HUES64 (cell line): ENCODE results near the gene LGMN.

Experiments used
- H3K27ac ChIP-seq: 2 replicates; pipeline ENCODE4 v1.7.0; 2013; ENCODE audit warnings: low read depth, low read length, inconsistent platforms
- H3K27me3 ChIP-seq: 2 replicates; pipeline ENCODE4 v1.6.1; 2013; ENCODE audit warnings: mild to moderate bottlenecking, low read length; ENCODE audit not compliant: insufficient read depth
- H3K36me3 ChIP-seq: 2 replicates; pipeline ENCODE4 v1.6.1; 2013; ENCODE audit warnings: mild to moderate bottlenecking, low read length; ENCODE audit not compliant: insufficient read depth
- H3K4me1 ChIP-seq: 2 replicates; pipeline ENCODE4 v1.6.1; 2013; ENCODE audit warnings: mild to moderate bottlenecking, low read length, moderate library complexity; ENCODE audit not compliant: insufficient read depth
- H3K4me3 ChIP-seq: 2 replicates; pipeline ENCODE4 v1.5.1; 2013; ENCODE audit warnings: mild to moderate bottlenecking, low read length, moderate library complexity
- H3K9ac ChIP-seq: 2 replicates; pipeline ENCODE4 v1.6.1; 2013; ENCODE audit warnings: mild to moderate bottlenecking, low read depth, low read length
- H3K9me3 ChIP-seq: 2 replicates; pipeline ENCODE4 v1.6.1; 2013; ENCODE audit warnings: low read depth, low read length; ENCODE audit not compliant: insufficient read depth
- WGBS: fragments of 150-250, 120-280 bp; methylation state at CpG from one replicate; pipeline ENCODE4 v1.1.7; 2013; ENCODE audit warnings: missing lambda C conversion rate; 5-methylcytosine and 5-hydroxymethylcytosine counted together

LGMN gene

GRCh38 chr14:92670643-92671366 lies 77.6 kb downstream of the LGMN start:
- no peaks in the 10 kb centered on the region for H3K36me3 ChIP-seq
- no peaks in the 10 kb centered on the region for H3K27me3 ChIP-seq
- 89% methylated on average over 9 of the region's 9 CpGs for WGBS
- H3K4me3 ChIP-seq = no peak overlapping the region
- H3K9me3 ChIP-seq = no peaks in the 10 kb centered on the region
- H3K9ac ChIP-seq = no peak overlapping the region
- H3K4me1 ChIP-seq = no peaks in the 10 kb centered on the region
- no peak overlapping the region for H3K27ac ChIP-seq

DNA sequence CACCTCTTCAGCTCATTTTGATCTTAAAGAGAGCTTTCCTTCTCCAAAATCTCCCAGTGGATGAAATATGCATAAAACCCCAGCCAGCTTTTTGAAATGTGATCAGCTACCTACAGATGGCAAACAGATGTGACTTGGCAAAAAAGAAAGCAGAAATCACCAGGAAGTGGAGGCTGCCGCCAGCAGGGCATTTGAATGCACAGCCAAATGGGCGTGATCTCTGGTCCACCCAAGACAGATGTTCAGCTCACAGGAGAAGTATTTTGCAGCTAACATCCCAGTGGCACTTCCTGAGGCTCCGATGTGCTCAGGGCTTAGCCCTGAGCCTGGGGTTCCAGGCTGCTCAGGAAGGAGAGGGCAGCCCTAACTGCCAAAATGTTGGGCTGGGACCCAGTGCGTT lies 78.3 kb downstream of the LGMN start:
- H3K27me3 ChIP-seq = no peaks in the 10 kb centered on the region
- no peaks in the 10 kb centered on the region for H3K4me1 ChIP-seq
- H3K9me3 ChIP-seq = no peaks in the 10 kb centered on the region
- no peak overlapping the region for H3K4me3 ChIP-seq
- no peak overlapping the region for H3K9ac ChIP-seq
- no peaks in the 10 kb centered on the region for H3K36me3 ChIP-seq
- WGBS = 87% methylated on average over 4 of the region's 4 CpGs
- no peak overlapping the region for H3K27ac ChIP-seq

GRCh38 chr14:92668276-92668973 lies 80.0 kb downstream of the LGMN start:
- WGBS = 85% methylated on average over 4 of the region's 4 CpGs
- no peak overlapping the region for H3K9ac ChIP-seq
- no peak overlapping the region for H3K4me3 ChIP-seq
- no peak overlapping the region for H3K27ac ChIP-seq
- no peaks in the 10 kb centered on the region for H3K27me3 ChIP-seq
- H3K9me3 ChIP-seq = no peaks in the 10 kb centered on the region
- H3K36me3 ChIP-seq = no peaks in the 10 kb centered on the region
- no peaks in the 10 kb centered on the region for H3K4me1 ChIP-seq

DNA sequence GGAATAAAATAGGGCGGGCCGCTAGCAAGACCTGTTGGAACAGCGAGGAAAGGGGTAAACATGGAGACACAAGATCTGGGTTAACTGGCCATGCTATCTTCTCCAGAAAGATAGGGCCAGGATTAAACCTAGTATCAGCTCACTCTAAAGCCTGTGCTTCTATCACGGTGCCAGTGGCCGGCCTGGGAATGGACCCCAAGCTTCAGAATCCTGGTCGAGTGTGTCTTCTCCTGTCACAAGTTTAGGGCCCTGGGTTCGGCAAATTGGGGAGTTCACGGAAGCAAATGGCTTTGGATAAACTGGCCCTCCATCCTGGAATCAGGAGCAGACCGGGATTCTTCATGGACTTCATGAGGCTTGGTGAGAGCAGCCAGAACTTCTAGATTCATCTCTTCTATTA lies 82.2 kb downstream of the LGMN start:
- Histone ChIP-seq H3K36me3 (no peaks in the 10 kb centered on the region), H3K27me3 (no peaks in the 10 kb centered on the region), H3K9ac (no peak overlapping the region), H3K27ac (no peak overlapping the region), H3K4me1 (no peaks in the 10 kb centered on the region; the same call in 1 of the 2 replicates), H3K4me3 (no peak overlapping the region), H3K9me3 (no peaks in the 10 kb centered on the region)
- WGBS = 93% methylated on average over 9 of the region's 9 CpGs

DNA sequence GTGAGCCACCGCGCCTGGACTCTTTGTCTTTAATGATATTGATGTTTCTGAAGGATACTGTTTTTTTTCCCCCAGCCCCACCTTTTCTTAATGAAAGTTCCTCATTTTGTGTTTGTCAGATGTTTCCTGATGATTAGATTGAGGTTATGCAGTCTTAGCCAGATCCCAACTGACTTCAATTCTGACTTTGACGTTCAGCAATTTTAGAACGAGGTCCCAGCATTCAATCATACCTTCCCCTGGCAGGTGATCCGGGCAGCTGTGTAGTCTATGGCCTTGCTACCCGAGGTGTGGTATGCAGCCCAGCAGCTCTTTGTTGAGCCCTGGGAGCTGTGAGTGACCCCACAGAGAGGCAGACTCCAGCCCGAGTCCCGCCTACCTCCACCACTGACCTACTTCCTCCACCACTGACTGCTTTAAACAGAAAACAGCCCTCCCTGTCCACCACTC lies 82.7 kb downstream of the LGMN start:
- WGBS = 77% methylated on average over 8 of the region's 8 CpGs
- Histone ChIP-seq H3K9ac (no peak overlapping the region), H3K36me3 (no peaks in the 10 kb centered on the region), H3K9me3 (no peaks in the 10 kb centered on the region), H3K27me3 (no peaks in the 10 kb centered on the region), H3K4me1 (no peaks in the 10 kb centered on the region; the same call in 1 of the 2 replicates), H3K4me3 (no peak overlapping the region), H3K27ac (no peak overlapping the region)

DNA sequence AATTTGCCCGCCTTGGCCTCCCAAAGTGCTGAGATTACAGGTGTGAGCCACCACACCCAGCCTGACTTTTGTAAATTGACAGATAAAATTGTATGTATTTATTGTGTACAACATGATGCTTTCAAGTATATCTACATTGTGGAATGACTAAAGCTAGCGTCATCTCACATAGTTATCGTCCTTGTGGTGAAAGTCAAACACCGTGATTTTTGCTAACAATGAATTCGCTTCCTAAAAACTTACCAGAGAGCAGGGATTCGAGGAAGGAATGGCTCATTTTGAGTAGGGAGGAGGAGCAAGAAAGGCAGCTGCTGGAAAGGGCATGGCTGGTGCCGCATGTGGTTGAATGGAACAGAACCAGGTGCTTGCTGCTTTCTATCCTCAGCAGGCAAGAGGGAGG lies 85.4 kb downstream of the LGMN start:
- H3K9ac ChIP-seq = no peak overlapping the region
- no peaks in the 10 kb centered on the region; the same call in 1 of the 2 replicates for H3K4me1 ChIP-seq
- no peaks in the 10 kb centered on the region for H3K9me3 ChIP-seq
- H3K27ac ChIP-seq = no peak overlapping the region
- no peaks in the 10 kb centered on the region for H3K36me3 ChIP-seq
- H3K27me3 ChIP-seq = no peaks in the 10 kb centered on the region
- no peak overlapping the region for H3K4me3 ChIP-seq
- 97% methylated on average over 7 of the region's 7 CpGs for WGBS

- Histone ChIP-seq H3K4me3 (no peak overlapping the region), H3K9me3 (no peaks in the 10 kb centered on the region), H3K27me3 (no peaks in the 10 kb centered on the region), H3K4me1 (no peaks in the 10 kb centered on the region; the same call in 1 of the 2 replicates), H3K27ac (no peak overlapping the region), H3K9ac (no peak overlapping the region), H3K36me3 (no peaks in the 10 kb centered on the region)
- WGBS = 62% methylated on average over 3 of the region's 3 CpGs
Observed at GRCh38 chr14:92660571-92660970, 87.9 kb downstream of the LGMN start.

GRCh38 chr14:92659765-92660561 lies 88.5 kb downstream of the LGMN start:
- Histone ChIP-seq H3K4me3 (no peak overlapping the region), H3K36me3 (no peaks in the 10 kb centered on the region), H3K27ac (no peak overlapping the region), H3K9me3 (no peaks in the 10 kb centered on the region), H3K27me3 (no peaks in the 10 kb centered on the region), H3K4me1 (no peaks in the 10 kb centered on the region; the same call in 1 of the 2 replicates), H3K9ac (no peak overlapping the region)
- 83% methylated on average over 11 of the region's 11 CpGs for WGBS

DNA sequence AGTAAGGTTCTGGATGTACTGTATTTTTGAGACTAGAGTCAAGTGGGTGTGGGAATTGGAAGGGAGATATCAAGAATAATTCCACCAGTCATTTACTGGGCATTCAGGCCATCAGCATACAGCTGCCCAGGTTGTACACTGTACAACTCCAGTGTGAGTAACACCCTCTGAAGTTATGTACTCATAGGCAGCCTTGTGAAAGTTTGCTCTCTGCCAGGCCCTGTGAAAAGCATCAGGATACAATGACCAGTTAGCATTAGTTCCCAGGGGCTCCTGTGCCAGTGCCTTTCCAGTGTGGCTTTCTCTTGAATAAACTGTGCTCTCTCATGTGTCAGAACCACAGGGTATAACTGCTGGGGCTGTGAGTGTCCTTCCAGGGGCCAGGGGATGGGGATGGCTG lies 89.7 kb downstream of the LGMN start:
- Histone ChIP-seq H3K4me1 (no peaks in the 10 kb centered on the region; the same call in 1 of the 2 replicates), H3K9ac (no peak overlapping the region), H3K36me3 (no peaks in the 10 kb centered on the region), H3K9me3 (no peaks in the 10 kb centered on the region), H3K27ac (no peak overlapping the region), H3K4me3 (no peak overlapping the region), H3K27me3 (no peaks in the 10 kb centered on the region)

DNA sequence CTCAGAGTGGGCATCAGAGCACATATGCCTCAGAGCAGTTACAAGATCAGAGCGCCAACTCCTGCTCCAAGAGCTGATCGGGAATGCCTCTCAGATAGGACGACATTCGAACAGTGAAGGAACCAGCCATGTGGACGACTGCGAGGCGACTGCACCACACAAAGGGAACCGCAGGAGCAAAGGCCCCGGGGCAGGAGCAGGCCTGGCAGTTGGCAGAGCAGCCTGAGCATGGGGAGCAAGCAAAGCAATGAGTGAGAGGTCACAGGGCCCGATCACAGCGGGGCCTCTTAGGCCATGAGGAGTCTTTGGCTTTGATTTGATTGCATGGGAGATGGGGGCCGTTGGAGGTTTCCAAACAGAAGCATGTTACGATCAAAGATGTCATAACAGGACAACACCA lies 90.3 kb downstream of the LGMN start:
- Histone ChIP-seq H3K27me3 (no peaks in the 10 kb centered on the region), H3K4me1 (no peaks in the 10 kb centered on the region; the same call in 1 of the 2 replicates), H3K27ac (no peak overlapping the region), H3K9me3 (no peaks in the 10 kb centered on the region), H3K4me3 (no peak overlapping the region), H3K9ac (no peak overlapping the region), H3K36me3 (no peaks in the 10 kb centered on the region)
- WGBS = 87% methylated on average over 13 of the region's 13 CpGs
